Chondrocyte (in vitro differentiated cells): ENCODE measurements around the gene ALKBH4. TPM values are rescaled to one million over a fixed set of nuclear protein-coding genes. Genes with fewer than 3 reads are reported as not detected.
"Not testable (repeated sequence)": the region's sequence is repeated elsewhere in the genome, so short reads cannot be mapped to it uniquely, and the experiment has no call there.

Source experiments
- DNase-seq: peaks from one replicate; pipeline ENCODE4 v3.0.0; 2021; ENCODE audit warnings: mixed read lengths, low spot score
- H3K27ac Mint-ChIP-seq: one replicate; pipeline ENCODE4 v1.8.0; 2021; ENCODE audit warnings: mild to moderate bottlenecking, moderate library complexity, mixed read lengths; ENCODE audit not compliant: unreplicated experiment
- H3K27me3 Mint-ChIP-seq: 2 replicates; pipeline ENCODE4 v1.8.0; 2021; ENCODE audit warnings: low read depth, mixed read lengths
- H3K36me3 Mint-ChIP-seq: 2 replicates; pipeline ENCODE4 v1.8.0; 2021; ENCODE audit warnings: low read depth, mixed read lengths
- H3K4me1 Mint-ChIP-seq: 2 replicates; pipeline ENCODE4 v1.8.0; 2021; ENCODE audit warnings: low read depth, mild to moderate bottlenecking, mixed read lengths
- H3K4me3 Mint-ChIP-seq: one replicate; pipeline ENCODE4 v1.8.0; 2021; ENCODE audit warnings: mild to moderate bottlenecking, moderate library complexity, mixed read lengths; ENCODE audit not compliant: unreplicated experiment
- H3K9me3 Mint-ChIP-seq: 2 replicates; pipeline ENCODE4 v1.8.0; 2021; ENCODE audit warnings: low read depth, mixed read lengths
- total RNA-seq: library from RNA; stranded (reverse); gene quantifications from 3 replicates; pipeline ENCODE4 v1.2.1, GENCODE V29; 2021
- TF ChIP-seq, protein P1 (sequence below): fragments of 200-600 bp; sonication (generic); IDR thresholded peaks from 2 replicates; pipeline ENCODE4 v1.5.0; 2021; ENCODE audit warnings: antibody characterized with exemption, mild to moderate bottlenecking, moderate library complexity

The ALKBH4 gene
- total RNA-seq, 1 donor from 2014 or later, result 9.2 TPM

DNA sequence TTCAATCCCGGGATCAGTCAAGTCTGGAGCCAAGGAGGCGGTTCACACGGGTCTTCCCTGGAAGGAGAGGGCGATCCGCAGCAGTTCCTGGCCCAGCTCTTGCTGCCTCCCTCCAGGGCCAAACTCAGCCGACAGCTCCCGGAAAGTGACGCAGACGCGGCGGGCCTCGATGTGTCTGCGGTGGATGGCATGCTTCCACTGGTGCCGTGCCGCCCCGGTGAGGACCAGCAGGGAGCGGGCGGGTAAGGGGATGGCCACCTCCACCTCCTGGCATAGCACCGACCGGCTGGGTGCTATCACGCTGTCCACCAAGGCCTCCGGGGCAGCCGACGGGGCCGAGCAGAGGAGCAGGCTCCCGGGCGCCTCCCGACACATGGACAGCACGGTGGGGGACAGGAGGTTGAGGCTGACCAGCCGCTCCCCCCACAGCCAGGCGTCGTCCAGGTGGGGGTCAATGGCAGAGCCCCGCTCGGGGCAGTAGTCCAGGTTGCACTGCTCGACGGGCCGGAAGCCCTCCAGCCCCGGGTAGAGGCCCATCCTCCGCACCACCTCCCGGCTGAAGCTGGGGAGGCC, 7.2 kb downstream of the ALKBH4 start:
- TF ChIP-seq, protein P1, sequence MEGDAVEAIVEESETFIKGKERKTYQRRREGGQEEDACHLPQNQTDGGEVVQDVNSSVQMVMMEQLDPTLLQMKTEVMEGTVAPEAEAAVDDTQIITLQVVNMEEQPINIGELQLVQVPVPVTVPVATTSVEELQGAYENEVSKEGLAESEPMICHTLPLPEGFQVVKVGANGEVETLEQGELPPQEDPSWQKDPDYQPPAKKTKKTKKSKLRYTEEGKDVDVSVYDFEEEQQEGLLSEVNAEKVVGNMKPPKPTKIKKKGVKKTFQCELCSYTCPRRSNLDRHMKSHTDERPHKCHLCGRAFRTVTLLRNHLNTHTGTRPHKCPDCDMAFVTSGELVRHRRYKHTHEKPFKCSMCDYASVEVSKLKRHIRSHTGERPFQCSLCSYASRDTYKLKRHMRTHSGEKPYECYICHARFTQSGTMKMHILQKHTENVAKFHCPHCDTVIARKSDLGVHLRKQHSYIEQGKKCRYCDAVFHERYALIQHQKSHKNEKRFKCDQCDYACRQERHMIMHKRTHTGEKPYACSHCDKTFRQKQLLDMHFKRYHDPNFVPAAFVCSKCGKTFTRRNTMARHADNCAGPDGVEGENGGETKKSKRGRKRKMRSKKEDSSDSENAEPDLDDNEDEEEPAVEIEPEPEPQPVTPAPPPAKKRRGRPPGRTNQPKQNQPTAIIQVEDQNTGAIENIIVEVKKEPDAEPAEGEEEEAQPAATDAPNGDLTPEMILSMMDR, result no peak
- Mint-ChIP-seq H3K4me3 (no peak overlapping the region), H3K9me3 (no peaks in the 10 kb centered on the region), H3K36me3 (peaks cover 9% of the 10 kb centered on the region), H3K27ac (no peak overlapping the region), H3K27me3 (no peaks in the 10 kb centered on the region), H3K4me1 (peaks cover 7% of the 10 kb centered on the region)
- DNase-seq, result no peak

DNA sequence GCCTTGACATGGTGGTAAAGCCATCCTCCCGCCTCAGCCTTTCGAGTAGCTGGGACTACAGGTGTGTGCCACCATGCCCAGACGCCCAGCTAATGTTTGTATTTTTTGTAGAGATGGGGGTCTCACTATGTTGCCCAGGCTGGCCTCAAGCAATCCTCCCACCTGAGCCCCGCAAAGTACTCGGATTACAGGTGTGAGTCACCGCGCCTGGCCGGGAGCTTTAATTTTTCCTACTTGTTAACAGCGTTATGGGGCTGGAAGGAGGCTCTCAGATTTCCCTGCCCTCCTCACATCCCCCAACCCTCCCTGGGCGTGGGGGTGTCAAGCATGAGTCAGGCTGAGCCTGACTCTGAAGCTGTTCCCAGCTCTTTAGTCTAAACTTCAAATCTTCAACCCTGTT, 8.3 kb downstream of the ALKBH4 start:
- H3K36me3 Mint-ChIP-seq, result peaks cover 9% of the 10 kb centered on the region
- no peaks in the 10 kb centered on the region for H3K9me3 Mint-ChIP-seq
- DNase-seq, result no peak
- TF ChIP-seq, protein P1, result no peak
- no peak overlapping the region for H3K27ac Mint-ChIP-seq
- H3K27me3 Mint-ChIP-seq, result no peaks in the 10 kb centered on the region
- no peak overlapping the region for H3K4me3 Mint-ChIP-seq
- peaks cover 7% of the 10 kb centered on the region for H3K4me1 Mint-ChIP-seq

DNA sequence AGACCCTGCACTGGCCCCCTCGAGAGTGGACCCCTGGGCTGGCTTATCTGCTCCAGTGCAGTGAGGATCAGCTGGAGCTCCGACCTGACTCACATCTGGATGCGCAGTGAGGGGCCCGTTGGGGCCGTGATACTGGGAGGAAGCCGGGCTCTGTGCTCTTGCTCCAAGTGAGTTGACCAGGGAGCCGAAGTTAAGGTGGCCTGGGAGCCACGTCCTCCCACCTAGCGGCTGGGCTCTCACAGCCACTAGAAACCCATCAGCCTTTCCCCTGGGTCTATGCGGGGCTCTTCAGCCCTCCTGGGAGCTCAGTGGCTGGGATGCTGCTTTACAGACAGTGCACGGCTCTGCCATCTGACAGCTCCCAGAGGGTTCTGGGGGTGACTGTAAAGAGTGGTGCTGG, 9.1 kb downstream of the ALKBH4 start:
- H3K4me3 Mint-ChIP-seq, result no peak overlapping the region
- H3K27ac Mint-ChIP-seq, result no peak overlapping the region
- no peak for DNase-seq
- TF ChIP-seq, protein P1, result no peak
- no peaks in the 10 kb centered on the region for H3K27me3 Mint-ChIP-seq
- H3K36me3 Mint-ChIP-seq, result peaks cover 7% of the 10 kb centered on the region
- H3K4me1 Mint-ChIP-seq, result peaks cover 7% of the 10 kb centered on the region
- H3K9me3 Mint-ChIP-seq, result no peaks in the 10 kb centered on the region

GRCh38 chr7:102454932-102455331, 9.7 kb downstream of the ALKBH4 start:
- H3K36me3 Mint-ChIP-seq, result not testable (repeated sequence)

DNA sequence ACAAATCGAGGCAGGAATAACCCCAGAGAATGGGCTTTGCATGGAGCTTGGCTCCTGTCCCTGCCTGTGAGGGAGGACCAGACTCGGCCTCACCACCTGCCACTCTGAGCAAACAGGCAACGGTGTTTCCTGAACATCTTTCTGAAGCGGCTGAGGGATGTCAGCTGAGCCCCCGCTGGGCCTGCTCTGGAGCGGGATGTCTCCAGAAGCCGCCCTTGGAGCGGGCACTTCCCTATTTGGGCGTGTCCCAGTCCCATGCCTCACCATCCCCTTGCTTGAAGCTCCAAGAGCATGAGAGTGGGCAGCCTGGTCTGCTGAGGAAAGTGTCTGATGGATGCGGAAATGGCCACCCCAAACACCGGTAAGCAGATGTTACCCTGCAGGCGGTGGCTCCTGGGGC, 10.2 kb downstream of the ALKBH4 start:
- H3K27ac Mint-ChIP-seq, result no peak overlapping the region
- H3K36me3 Mint-ChIP-seq, result peaks cover 7% of the 10 kb centered on the region
- H3K4me1 Mint-ChIP-seq, result peaks cover 7% of the 10 kb centered on the region
- TF ChIP-seq, protein P1, result no peak
- H3K4me3 Mint-ChIP-seq, result no peak overlapping the region
- no peaks in the 10 kb centered on the region for H3K9me3 Mint-ChIP-seq
- DNase-seq, result no peak
- no peaks in the 10 kb centered on the region for H3K27me3 Mint-ChIP-seq

More at GRCh38 chr7:102454932-102455331, 9.7 kb downstream of the ALKBH4 start:
- H3K4me1 Mint-ChIP-seq, H3K27me3 Mint-ChIP-seq, H3K9me3 Mint-ChIP-seq, H3K27ac Mint-ChIP-seq, DNase-seq, H3K4me3 Mint-ChIP-seq: not testable (repeated sequence)

DNA sequence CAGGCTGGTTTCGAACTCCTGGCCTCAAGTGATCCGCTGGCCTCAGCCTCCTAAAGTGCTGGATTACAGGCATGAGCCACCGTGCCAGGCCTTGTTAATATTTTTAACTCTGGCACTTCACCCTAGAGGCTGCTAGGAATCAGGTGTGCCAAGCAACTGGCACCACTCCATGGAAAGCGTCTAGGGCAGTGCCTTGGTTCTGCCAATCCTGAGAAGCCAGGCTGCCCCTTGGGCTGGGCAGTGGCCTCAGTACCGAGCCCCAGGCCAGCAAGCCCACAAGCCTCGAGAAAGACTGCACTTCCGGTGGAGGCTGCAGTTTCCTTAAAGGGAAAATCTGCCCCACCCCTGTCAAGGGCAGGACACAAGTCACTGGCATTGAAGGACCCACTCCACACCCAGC, 11.3 kb downstream of the ALKBH4 start:
- no peaks in the 10 kb centered on the region for H3K9me3 Mint-ChIP-seq
- no peaks in the 10 kb centered on the region for H3K27me3 Mint-ChIP-seq
- peaks cover 8% of the 10 kb centered on the region for H3K36me3 Mint-ChIP-seq
- DNase-seq, result no peak
- TF ChIP-seq, protein P1, result no peak
- H3K4me1 Mint-ChIP-seq, result peaks cover 7% of the 10 kb centered on the region
- no peak overlapping the region for H3K27ac Mint-ChIP-seq
- no peak overlapping the region for H3K4me3 Mint-ChIP-seq
